T-helper 1 cell treated with Interleukin-12 subunit alpha and Interleukin-12 subunit beta and Interleukin-4 antibody, amounts not matched to agents 30 μg/mL and 1 μg/mL, for 36 hours (primary cell): ENCODE results near the gene ATP23.

Source experiments
- H3K27ac Mint-ChIP-seq: one replicate; pipeline ENCODE4 v1.8.0; 2021; ENCODE audit warnings: mild to moderate bottlenecking, mixed read lengths
- H3K27me3 Mint-ChIP-seq: one replicate; pipeline ENCODE4 v1.8.0; 2021; ENCODE audit warnings: low read depth, mixed read lengths
- H3K36me3 Mint-ChIP-seq: one replicate; pipeline ENCODE4 v1.8.0; 2021; ENCODE audit warnings: low read depth, mixed read lengths
- H3K4me1 Mint-ChIP-seq: one replicate; pipeline ENCODE4 v1.8.0; 2021; ENCODE audit warnings: low read depth, mixed read lengths
- H3K4me3 Mint-ChIP-seq: one replicate; pipeline ENCODE4 v1.8.0; 2021; ENCODE audit warnings: mild to moderate bottlenecking, moderate library complexity, mixed read lengths
- H3K9me3 Mint-ChIP-seq: one replicate; pipeline ENCODE4 v1.8.0; 2021; ENCODE audit warnings: mixed read lengths

ATP23 gene

DNA sequence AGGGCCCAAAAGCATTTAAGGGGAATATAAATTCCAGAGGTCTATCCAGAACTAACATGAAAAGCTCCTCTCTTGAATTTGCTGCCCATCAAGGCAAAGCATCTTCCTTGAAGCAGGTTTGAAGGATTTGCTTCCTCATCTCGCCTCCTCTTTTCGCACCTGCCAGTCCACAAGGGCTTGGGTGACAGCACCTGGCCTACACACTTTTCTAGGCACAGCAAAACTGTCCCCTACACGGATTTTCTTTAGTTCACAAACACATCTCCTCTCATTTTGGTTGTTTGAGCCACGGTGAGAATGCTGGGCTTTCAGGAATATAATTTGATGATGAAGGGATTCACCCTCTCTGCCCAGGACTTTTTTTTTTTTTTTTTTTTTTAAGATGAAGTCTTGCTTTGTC is 36.9 kb upstream of the ATP23 start:
- Mint-ChIP-seq H3K4me1 (peaks cover 14% of the 10 kb centered on the region), H3K27me3 (peaks cover 38% of the 10 kb centered on the region)

DNA sequence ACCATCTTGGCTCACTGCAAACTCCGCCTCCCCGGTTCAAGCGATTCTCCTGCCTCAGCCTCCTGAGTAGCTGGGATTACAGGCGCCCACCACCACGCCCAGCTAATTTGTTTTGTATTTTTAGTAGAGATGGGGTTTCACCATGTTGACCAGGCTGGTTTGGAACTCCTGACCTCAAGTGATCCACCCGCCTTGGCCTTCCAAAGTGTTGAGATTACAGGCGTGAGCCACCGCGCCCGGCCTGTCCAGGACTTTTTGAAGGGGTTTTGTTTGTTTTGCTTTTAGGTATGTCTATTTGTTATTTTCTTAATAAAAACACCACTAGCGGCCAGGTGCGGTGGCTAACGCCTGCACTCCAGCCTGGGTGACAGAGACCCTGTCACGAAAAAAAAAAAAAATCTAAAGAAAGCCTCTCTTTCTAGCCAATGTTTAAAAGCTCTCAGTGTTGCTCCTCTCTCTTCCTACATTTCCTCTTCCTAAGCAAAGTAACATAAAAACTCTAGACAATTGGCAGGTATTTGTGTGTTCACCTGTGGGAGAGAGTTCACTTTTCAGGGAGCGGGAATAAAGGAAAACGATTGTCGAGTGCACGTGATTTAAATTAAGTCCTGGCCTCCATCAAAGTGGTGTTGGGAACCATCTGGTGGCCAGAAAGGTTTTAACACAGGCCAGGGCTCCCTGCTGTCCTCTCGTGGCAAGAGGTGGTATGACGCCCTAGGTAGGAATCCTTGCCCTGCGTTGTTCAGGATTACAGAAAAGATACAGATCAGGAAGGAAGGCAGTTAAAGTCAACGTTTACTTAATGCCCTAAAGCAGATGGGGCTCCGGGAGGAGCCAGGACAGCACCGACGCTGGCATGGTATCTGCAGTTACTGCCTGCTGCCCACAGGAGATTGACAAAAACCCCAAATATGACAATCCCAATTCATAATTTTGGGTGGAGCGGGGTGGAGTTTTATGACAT is 36.2 kb upstream of the ATP23 start:
- peaks cover 42% of the 10 kb centered on the region for H3K27me3 Mint-ChIP-seq
- H3K36me3 Mint-ChIP-seq, result no peaks in the 10 kb centered on the region
- H3K4me1 Mint-ChIP-seq, result peaks cover 11% of the 10 kb centered on the region
- H3K27ac Mint-ChIP-seq, result peak overlapping the region; percentile 47
- peak overlapping the region; percentile 28 for H3K4me3 Mint-ChIP-seq
- no peaks in the 10 kb centered on the region for H3K9me3 Mint-ChIP-seq

More for the DNA sequence above, 36.9 kb upstream of the ATP23 start:
- Mint-ChIP-seq H3K4me3 (no peak overlapping the region), H3K9me3 (no peaks in the 10 kb centered on the region), H3K27ac (no peak overlapping the region), H3K36me3 (no peaks in the 10 kb centered on the region)

DNA sequence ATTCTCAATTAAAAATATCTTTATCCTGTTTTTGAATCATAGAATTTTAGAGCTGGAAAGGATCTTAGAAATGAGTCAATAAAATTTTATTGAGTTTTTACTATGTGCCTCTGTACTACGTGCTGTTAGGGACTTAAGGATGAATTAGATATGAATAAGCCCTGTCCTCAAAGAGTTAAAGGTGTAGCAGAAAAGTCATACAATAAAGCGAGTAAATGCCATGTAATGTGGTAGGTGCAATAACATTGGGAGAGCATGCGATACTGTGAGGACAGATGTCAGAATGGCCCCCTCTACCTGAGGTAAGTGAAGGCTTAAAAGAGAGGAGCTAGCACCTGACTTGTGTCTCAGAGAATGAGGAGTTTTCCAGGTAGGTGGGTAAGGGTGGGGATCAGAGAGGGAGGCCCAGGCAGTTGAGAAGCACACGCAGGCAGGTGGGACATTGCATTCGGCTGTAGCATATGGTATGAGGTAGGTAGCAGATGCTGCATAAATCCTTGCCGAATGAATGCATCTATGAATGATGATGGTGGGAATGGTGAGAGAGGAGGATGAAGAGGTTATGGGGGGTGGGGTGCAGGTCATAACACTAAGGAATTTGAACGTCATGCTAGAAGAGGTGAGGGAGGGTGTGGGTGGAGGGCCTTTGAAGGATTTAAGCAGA is 35.4 kb upstream of the ATP23 start:
- Mint-ChIP-seq H3K4me1 (peaks cover 11% of the 10 kb centered on the region), H3K27ac (no peak overlapping the region), H3K9me3 (no peaks in the 10 kb centered on the region), H3K4me3 (no peak overlapping the region), H3K27me3 (peaks cover 42% of the 10 kb centered on the region), H3K36me3 (no peaks in the 10 kb centered on the region)

DNA sequence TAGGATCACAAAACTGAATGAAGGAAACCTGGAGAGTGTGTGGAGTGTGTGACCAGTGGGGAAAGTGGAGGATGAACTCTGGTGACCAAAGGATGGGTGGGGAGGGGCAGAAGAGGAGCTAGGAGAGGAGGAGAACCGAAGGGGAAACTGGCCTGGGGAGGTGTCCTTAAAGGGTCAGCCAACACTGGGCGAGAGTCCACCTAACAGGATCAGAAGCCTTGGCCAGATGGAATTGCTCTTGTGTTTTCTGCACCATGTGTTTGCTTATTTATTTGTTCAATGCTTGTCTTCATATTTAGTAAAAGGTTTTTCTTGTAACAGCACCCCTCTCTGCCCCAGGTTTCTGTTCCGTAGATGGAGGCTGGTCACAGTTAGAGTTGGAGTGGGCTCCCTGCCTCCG is 34.5 kb upstream of the ATP23 start:
- no peaks in the 10 kb centered on the region for H3K36me3 Mint-ChIP-seq
- H3K9me3 Mint-ChIP-seq, result no peaks in the 10 kb centered on the region
- H3K4me3 Mint-ChIP-seq, result no peak overlapping the region
- H3K27me3 Mint-ChIP-seq, result peaks cover 42% of the 10 kb centered on the region
- no peak overlapping the region for H3K27ac Mint-ChIP-seq
- peaks cover 7% of the 10 kb centered on the region for H3K4me1 Mint-ChIP-seq

DNA sequence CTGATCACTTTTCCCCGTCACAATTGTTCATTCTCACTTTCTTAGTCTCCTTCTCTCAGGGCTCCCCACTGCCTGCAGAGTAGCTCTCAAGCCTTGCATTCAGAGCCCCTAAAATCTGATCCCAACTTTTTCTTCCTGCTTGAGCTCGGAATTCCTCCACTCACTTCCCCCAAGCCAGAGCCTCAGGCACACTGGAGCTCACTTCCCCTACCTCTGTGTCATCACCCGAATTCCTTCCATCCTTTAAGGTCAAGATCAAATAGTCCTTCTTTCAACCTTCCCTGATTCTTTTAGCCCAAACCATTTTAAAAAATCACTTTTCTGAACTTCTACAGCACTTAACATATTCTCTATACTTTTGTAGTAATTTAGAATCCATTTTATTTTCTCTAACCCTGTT is 34.1 kb upstream of the ATP23 start:
- no peak overlapping the region for H3K4me3 Mint-ChIP-seq
- H3K4me1 Mint-ChIP-seq, result peaks cover 7% of the 10 kb centered on the region
- H3K36me3 Mint-ChIP-seq, result no peaks in the 10 kb centered on the region
- H3K9me3 Mint-ChIP-seq, result no peaks in the 10 kb centered on the region
- no peak overlapping the region for H3K27ac Mint-ChIP-seq
- H3K27me3 Mint-ChIP-seq, result peaks cover 42% of the 10 kb centered on the region

DNA sequence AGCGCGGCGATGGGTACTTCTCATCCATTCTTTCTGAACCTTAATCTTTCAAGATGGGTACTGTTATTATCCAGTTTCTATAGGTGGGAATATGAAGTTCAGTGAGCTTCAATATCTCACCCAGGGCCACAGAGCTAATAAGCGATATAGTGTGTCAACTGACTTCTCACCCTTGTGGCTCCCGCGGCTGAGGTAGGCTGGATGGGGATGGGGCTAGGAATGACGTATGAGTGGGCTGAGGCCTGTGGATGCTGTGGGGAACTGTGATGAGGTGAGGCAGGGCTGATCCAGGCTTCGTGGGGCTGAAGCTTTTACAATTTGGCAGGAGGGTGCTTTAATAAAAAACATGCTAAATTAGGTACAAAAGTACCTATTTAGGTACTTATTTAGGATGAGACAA is 32.9 kb upstream of the ATP23 start:
- H3K27ac Mint-ChIP-seq, result no peak overlapping the region
- no peaks in the 10 kb centered on the region for H3K9me3 Mint-ChIP-seq
- no peaks in the 10 kb centered on the region for H3K36me3 Mint-ChIP-seq
- peaks cover 7% of the 10 kb centered on the region for H3K4me1 Mint-ChIP-seq
- H3K4me3 Mint-ChIP-seq, result no peak overlapping the region
- H3K27me3 Mint-ChIP-seq, result peaks cover 46% of the 10 kb centered on the region

DNA sequence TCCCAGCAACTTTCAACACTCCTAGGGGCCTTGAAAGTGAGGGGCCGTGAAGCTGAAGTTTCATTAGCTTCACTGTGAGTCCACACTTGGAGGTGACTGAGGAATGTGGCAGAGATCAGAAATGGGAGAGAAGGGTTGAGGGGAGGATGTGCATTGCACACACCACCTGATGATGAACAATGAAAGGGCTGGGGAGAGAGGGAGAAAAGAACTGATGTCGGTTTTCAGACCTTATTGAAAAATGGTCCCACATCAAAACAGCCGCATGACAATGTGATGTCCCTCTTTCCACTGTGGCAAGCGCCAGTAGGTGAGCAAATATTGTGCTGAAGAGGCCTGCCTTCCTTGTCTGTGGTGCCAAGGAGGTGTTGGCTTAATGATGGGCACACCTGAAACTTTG is 32.3 kb upstream of the ATP23 start:
- Mint-ChIP-seq H3K4me3 (no peak overlapping the region), H3K27me3 (peaks cover 46% of the 10 kb centered on the region), H3K36me3 (no peaks in the 10 kb centered on the region), H3K9me3 (no peaks in the 10 kb centered on the region), H3K4me1 (peaks cover 7% of the 10 kb centered on the region), H3K27ac (no peak overlapping the region)

DNA sequence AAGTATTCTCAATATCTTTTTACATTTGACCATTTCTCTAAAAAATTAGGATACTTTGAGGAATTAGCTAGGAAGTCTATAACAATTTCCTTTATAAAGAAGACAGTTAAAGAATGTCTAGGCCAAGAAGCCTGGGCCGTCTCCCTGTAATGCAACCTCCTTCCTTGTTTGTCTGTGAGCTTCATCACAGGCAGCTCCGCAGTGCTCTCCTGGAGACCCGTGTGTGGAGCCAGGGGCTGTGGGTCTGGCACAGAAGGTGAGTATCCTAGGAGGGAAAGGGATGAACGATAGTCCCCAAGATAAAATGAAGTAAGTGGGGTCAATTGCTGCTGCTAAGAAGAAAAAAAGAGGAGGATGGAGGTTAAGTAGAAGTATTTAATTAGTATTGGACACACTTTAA is 31.8 kb upstream of the ATP23 start:
- Mint-ChIP-seq H3K9me3 (no peaks in the 10 kb centered on the region), H3K36me3 (no peaks in the 10 kb centered on the region), H3K27me3 (peaks cover 51% of the 10 kb centered on the region), H3K27ac (no peak overlapping the region), H3K4me1 (peaks cover 5% of the 10 kb centered on the region), H3K4me3 (no peak overlapping the region)

DNA sequence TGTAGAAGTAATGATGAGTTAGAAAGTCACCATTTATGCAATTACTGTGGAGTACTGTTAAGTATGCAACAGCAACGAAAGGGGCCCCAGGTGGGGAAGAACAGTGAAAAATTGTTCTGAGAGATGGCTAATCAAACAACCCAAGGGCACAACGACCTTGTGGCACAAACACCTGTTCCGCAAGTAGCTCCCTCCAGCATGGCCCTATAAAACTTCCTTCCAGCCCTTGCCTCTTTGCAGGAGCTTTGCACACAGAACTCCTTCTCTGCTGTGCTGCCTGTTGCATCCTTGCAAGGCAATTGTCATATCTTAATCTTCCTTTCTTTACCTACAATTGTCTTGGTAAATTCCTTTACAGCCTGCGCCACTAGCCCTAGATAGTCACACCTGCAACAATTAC is 23.2 kb upstream of the ATP23 start:
- Mint-ChIP-seq H3K9me3 (no peaks in the 10 kb centered on the region), H3K4me3 (no peak overlapping the region), H3K36me3 (no peaks in the 10 kb centered on the region), H3K4me1 (no peaks in the 10 kb centered on the region), H3K27ac (no peak overlapping the region), H3K27me3 (peaks cover 18% of the 10 kb centered on the region)

DNA sequence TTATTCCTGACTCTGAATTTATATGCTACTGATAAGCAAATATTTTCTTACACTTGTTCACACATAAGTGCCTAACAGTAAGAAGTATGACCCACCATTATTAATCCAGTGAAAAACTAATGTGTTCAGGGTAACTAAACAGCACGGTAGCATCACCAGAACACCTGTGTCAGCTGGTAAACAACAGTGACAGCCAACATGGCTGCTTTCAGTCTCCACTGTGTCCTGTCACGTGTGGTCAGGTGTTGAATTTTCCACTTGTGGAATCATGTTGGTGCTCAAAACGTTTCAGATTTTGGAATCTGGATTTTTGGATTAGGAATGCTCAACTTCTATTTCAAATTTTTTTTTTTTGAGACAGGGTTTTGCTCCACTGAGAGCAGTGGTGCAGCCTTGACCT is 14.3 kb upstream of the ATP23 start:
- H3K36me3 Mint-ChIP-seq, result no peaks in the 10 kb centered on the region
- H3K9me3 Mint-ChIP-seq, result no peaks in the 10 kb centered on the region
- no peak overlapping the region for H3K4me3 Mint-ChIP-seq
- no peaks in the 10 kb centered on the region for H3K4me1 Mint-ChIP-seq
- H3K27me3 Mint-ChIP-seq, result peaks cover 8% of the 10 kb centered on the region
- no peak overlapping the region for H3K27ac Mint-ChIP-seq

DNA sequence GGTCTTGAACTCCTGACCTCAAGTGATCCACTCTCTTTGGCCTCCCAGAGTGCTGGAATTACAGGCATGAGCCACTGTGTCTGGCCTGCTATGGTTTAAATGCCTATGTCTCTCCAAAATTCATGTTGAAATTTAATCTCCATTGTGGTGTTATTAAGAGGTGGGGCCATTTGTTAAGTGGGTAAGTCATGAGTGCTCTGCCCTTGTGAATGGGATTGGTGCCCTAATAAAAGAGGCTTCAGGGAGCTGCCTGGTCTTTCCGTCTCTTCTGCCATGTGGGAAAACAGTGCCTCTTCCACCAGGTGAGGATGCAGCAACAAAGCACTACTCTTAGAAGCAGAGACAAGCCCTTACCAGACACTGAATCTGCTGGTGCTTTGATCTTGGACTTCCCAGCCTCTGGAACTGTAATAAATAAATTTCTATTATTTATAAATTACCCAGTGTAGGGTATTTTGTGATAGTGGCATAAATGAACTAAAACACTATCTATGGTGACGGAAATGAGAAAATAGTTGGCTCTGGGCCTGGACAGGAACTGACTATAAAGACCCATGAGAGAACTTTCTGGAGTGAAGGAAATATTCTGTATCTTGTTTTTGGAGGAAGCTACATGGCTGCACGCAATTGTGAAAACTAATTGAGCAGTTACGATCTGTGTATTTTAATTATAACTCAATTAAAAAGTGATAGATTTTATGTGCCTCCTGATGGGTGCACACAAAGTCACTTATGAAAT is 12.1 kb upstream of the ATP23 start:
- Mint-ChIP-seq H3K9me3 (no peaks in the 10 kb centered on the region), H3K4me3 (no peak overlapping the region), H3K36me3 (peaks cover 12% of the 10 kb centered on the region), H3K27ac (no peak overlapping the region), H3K27me3 (peaks cover 8% of the 10 kb centered on the region), H3K4me1 (peaks cover 1% of the 10 kb centered on the region)

DNA sequence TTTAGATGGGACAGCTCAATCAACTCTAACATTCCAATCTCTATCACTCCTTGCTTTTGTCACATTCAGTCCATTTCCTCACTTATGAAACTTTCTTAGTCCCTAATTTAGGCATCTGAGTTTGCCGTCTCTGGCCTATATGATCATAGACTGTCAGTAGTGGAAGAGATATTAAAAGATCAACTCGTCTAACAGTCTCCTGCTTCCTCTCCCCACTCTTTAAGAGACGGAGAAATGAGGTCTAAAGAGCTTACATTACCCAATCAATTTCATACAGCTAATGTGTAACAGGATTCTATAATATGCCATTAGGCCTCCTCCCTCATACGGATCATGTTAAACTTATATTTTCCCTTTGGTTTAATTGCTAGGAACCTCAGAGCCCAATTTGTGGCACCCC is 6.5 kb upstream of the ATP23 start:
- no peak overlapping the region for H3K27ac Mint-ChIP-seq
- H3K36me3 Mint-ChIP-seq, result peaks cover 19% of the 10 kb centered on the region
- peaks cover 19% of the 10 kb centered on the region for H3K4me1 Mint-ChIP-seq
- no peaks in the 10 kb centered on the region for H3K9me3 Mint-ChIP-seq
- H3K4me3 Mint-ChIP-seq, result peak overlapping the region; percentile 95
- H3K27me3 Mint-ChIP-seq, result no peaks in the 10 kb centered on the region

DNA sequence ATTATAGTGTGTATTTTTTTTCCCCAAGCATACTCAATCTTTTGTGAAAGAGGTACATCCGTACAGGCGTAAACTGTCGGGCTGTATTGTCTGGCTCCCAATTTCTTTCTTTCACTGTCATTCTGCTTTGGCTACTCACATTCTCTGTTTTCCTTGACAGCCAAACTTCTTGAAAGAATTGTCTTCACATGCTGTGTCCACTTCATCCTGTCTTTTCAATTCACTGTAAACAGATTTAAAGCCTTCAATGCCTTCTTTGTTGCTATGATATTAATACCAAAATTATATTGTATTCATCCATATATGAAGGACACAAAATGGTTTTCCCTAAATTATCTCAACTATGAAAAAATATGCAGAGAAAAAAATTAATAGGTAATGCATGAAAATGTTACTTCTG is 6.0 kb upstream of the ATP23 start:
- Mint-ChIP-seq H3K27ac (peak overlapping the region; percentile 98), H3K27me3 (no peaks in the 10 kb centered on the region), H3K4me3 (peak overlapping the region; percentile 95), H3K9me3 (no peaks in the 10 kb centered on the region), H3K4me1 (peaks cover 20% of the 10 kb centered on the region), H3K36me3 (peaks cover 19% of the 10 kb centered on the region)

DNA sequence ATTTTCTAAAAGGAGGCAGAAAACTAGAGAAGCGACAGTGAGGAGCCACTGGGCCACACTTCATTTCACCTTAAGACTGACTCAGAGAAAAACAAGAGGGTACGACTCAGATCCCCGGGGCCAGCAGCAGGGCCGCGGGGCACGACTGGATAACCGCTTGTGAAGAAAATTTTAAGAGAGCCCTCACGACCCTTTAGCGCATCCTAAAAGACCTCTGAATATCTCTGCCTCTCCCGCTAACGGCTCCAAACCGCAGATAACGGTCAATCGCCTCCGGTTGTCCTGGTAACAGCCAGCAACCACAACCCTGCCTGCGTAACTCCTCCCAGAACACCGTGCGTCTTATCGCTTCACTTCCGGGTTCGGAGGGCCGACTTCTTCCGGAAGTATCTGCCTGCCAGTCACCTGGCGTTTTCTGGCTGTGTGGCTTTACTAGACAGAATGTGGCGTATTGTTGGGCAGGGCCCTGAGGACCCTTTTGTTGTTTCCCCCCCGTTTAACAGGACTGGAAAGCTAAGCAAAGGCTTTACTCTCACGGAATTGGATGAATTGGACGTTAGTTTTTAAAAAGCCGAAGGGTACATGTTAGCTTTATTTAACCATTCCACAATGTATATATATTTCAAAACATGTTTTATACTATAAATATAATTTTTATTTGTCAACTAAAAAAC is 5.4 kb upstream of the ATP23 start:
- Mint-ChIP-seq H3K36me3 (peaks cover 19% of the 10 kb centered on the region), H3K27me3 (no peaks in the 10 kb centered on the region), H3K27ac (peak overlapping the region; percentile 98), H3K4me1 (peaks cover 27% of the 10 kb centered on the region), H3K9me3 (no peaks in the 10 kb centered on the region), H3K4me3 (peak overlapping the region; percentile 95)
